Vagina (tissue), 2 donors: Measurements from ENCODE around the gene RECK. TPM values are rescaled to one million over a fixed set of nuclear protein-coding genes. Genes with fewer than 3 reads are reported as not detected.

Source experiments
- DNase-seq, 2 donors: peaks; one replicate each; pipeline ENCODE4 v3.0.0-alpha.2; 2017; ENCODE audit errors: extremely low spot score in 2 of 2
- H3K27ac ChIP-seq: fragments of 200-600 bp; sonication (generic); one replicate; pipeline ENCODE4 v1.5.1; 2019
- H3K27me3 ChIP-seq: fragments of 200-600 bp; sonication (generic); one replicate; pipeline ENCODE4 v1.5.1; 2019
- H3K36me3 ChIP-seq, 2 donors: fragments of 200-600 bp; sonication (generic); one replicate each; pipeline ENCODE4 v1.5.1; 2017 to 2019
- H3K4me1 ChIP-seq: fragments of 200-600 bp; sonication (generic); one replicate; pipeline ENCODE4 v1.5.1; 2019
- H3K4me3 ChIP-seq, 2 donors: fragments of 200-600 bp; sonication (generic); 1 replicate in 1 of 2; 2 replicates in 1 of 2; pipeline ENCODE4 v1.5.1; 2016 to 2019
- H3K9me3 ChIP-seq: fragments of 200-600 bp; sonication (generic); one replicate; pipeline ENCODE4 v1.5.1; 2019
- POLR2A ChIP-seq, 2 donors: fragments of 450-650 bp; IDR thresholded peaks; one replicate each; pipeline ENCODE4 v1.6.1; 2017; ENCODE audit warnings: antibody characterized with exemption in 2 of 2, mild to moderate bottlenecking in 2 of 2, moderate library complexity in 2 of 2
- POLR2AphosphoS5 ChIP-seq, 2 donors: sonication (generic); formaldehyde crosslinking; IDR thresholded peaks; one replicate each; pipeline ENCODE4 v1.9.0; 2017; ENCODE audit warnings: antibody characterized with exemption in 2 of 2, mild to moderate bottlenecking in 2 of 2, low read depth in 1 of 2; ENCODE audit not compliant: insufficient read depth in 1 of 2
- intact Hi-C: fragments of 100-400 bp; cut with DNase I; formaldehyde crosslinking; loops from one replicate; pipeline ENCODE4 v1.15.1; 2023
- total RNA-seq: library from RNA; depleted of rRNA; stranded (reverse); fragments of >200 nt; gene quantifications from one replicate; pipeline ENCODE4 v1.2.3, GENCODE V29; 2016
- TF ChIP-seq, protein P1 (sequence below), 3 experiments: fragments of 450-650 bp in 2 of 3; fragments of 200-600 bp in 1 of 3; sonication (generic) in 1 of 3; IDR thresholded peaks; one replicate each; pipeline ENCODE4 v1.5.1; 2017 to 2019; ENCODE audit warnings: antibody characterized with exemption in 3 of 3, mild to moderate bottlenecking in 2 of 3, moderate library complexity in 2 of 3

RECK gene
- total RNA-seq, 1 donor from 2014 or later, result 15.5 TPM

DNA sequence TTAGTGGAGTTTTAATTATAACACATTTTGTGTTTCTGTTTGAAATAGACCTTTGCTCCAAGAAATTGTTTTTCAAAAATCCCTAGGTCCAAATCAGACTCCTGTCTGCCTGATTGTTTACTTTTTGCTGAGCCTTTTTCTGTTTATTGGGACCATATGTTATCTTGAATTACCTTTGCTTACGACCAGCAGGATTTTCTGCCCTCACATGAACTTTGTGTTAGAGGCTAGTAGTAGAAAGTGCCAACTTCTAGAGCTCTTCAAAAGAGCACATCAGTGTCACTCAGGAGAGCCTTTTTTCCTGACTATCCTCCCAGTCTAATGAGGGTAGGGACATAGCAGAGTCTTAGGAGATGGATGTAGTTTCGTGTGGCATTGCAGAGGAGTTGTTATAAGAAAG lies 10.2 kb downstream of the RECK start:
- Histone ChIP-seq H3K4me3 (no peak overlapping the region), H3K4me1 (peaks cover 15% of the 10 kb centered on the region), H3K9me3 (no peaks in the 10 kb centered on the region), H3K27me3 (no peaks in the 10 kb centered on the region), H3K36me3 (no peaks in the 10 kb centered on the region), H3K27ac (no peak overlapping the region)
- TF ChIP-seq POLR2A (IDR thresholded peaks at IDR 0.05), result no peak
- TF ChIP-seq POLR2AphosphoS5 (IDR thresholded peaks at IDR 0.05; ENCODE audit: insufficient read depth in 1 of 2, low read depth in 1 of 2), result no peak
- TF ChIP-seq, protein P1, sequence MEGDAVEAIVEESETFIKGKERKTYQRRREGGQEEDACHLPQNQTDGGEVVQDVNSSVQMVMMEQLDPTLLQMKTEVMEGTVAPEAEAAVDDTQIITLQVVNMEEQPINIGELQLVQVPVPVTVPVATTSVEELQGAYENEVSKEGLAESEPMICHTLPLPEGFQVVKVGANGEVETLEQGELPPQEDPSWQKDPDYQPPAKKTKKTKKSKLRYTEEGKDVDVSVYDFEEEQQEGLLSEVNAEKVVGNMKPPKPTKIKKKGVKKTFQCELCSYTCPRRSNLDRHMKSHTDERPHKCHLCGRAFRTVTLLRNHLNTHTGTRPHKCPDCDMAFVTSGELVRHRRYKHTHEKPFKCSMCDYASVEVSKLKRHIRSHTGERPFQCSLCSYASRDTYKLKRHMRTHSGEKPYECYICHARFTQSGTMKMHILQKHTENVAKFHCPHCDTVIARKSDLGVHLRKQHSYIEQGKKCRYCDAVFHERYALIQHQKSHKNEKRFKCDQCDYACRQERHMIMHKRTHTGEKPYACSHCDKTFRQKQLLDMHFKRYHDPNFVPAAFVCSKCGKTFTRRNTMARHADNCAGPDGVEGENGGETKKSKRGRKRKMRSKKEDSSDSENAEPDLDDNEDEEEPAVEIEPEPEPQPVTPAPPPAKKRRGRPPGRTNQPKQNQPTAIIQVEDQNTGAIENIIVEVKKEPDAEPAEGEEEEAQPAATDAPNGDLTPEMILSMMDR (IDR thresholded peaks at IDR 0.05), result no peak
- no peak for DNase-seq
- intact Hi-C loops, result no loop called here

DNA sequence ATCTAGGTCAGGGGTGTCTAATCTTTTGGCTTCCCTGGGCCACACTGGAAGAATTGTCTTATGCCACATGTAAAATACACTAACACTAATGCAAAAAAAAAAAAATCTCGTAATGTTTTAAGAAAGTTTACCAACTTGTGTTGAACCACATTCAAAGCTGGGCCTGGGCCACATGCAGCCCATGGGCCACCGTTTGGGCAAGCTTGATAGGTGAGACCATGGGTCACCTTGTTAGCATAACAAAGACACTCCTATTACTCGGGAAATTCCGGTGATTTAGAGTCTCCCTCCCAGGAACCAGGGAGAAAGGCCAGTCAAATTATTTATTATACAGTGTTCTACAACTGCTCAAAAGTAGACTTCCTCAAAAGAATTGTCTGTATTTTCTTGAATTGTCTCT lies 12.7 kb downstream of the RECK start:
- H3K36me3 ChIP-seq, result no peaks in the 10 kb centered on the region
- no peak for DNase-seq
- no peaks in the 10 kb centered on the region for H3K27me3 ChIP-seq
- peaks cover 13% of the 10 kb centered on the region for H3K4me1 ChIP-seq
- no peak overlapping the region for H3K27ac ChIP-seq
- no peaks in the 10 kb centered on the region for H3K9me3 ChIP-seq
- TF ChIP-seq, protein P1 (IDR thresholded peaks at IDR 0.05), result no peak
- TF ChIP-seq POLR2AphosphoS5 (IDR thresholded peaks at IDR 0.05; ENCODE audit: insufficient read depth in 1 of 2, low read depth in 1 of 2) (no peak), POLR2A (IDR thresholded peaks at IDR 0.05) (no peak)
- intact Hi-C loops, result no loop called here
- H3K4me3 ChIP-seq, result no peak overlapping the region

DNA sequence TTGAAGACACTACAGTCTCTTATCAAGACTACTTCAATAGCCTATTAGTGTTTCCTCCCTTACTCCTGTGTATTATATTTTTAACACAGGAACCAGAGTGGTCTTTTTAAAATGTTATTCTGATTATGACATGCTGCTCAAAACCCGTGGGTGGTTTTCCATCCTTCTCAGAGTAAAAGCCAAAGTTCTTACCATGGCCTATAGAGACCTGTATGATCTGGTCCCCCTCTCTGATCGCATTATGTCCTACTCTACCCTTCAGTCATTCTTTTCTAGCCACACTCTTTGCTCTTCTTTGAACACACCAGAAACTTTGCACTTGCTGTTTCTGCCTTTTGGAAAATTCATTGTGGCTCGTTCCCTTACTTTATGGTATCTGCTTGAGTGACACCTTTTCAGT lies 13.8 kb downstream of the RECK start:
- H3K27me3 ChIP-seq, result no peaks in the 10 kb centered on the region
- H3K36me3 ChIP-seq, result no peaks in the 10 kb centered on the region
- no peak overlapping the region for H3K27ac ChIP-seq
- intact Hi-C loops, result no loop called here
- H3K4me3 ChIP-seq, result no peak overlapping the region
- TF ChIP-seq, protein P1 (IDR thresholded peaks at IDR 0.05), result no peak
- TF ChIP-seq POLR2A (IDR thresholded peaks at IDR 0.05), result no peak
- TF ChIP-seq POLR2AphosphoS5 (IDR thresholded peaks at IDR 0.05; ENCODE audit: insufficient read depth in 1 of 2, low read depth in 1 of 2), result no peak
- H3K4me1 ChIP-seq, result peaks cover 13% of the 10 kb centered on the region
- DNase-seq, result no peak
- H3K9me3 ChIP-seq, result no peaks in the 10 kb centered on the region

DNA sequence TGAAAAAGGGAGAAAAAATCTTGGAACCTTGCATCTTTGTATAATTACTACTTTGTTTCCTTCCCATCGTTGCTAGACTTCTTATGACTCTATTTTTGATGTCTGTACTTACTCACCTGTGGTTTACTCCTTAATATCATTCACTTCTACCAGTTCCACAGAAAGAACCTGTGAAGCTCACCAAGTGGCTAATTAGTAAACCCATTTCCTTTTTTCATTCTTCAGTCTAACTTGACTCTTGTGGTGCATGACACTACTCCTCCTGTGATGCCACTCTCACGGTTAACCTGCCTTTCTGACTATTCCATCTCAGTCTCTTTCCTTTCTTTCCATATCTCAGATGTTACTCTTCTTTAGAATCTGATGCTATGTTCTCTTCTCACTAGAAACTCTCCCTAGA lies 14.6 kb downstream of the RECK start:
- TF ChIP-seq, protein P1 (IDR thresholded peaks at IDR 0.05), result no peak
- no peak for TF ChIP-seq POLR2A (IDR thresholded peaks at IDR 0.05)
- no peak for TF ChIP-seq POLR2AphosphoS5 (IDR thresholded peaks at IDR 0.05; ENCODE audit: insufficient read depth in 1 of 2, low read depth in 1 of 2)
- no peak for DNase-seq
- H3K27me3 ChIP-seq, result no peaks in the 10 kb centered on the region
- H3K36me3 ChIP-seq, result no peaks in the 10 kb centered on the region
- H3K9me3 ChIP-seq, result no peaks in the 10 kb centered on the region
- H3K4me3 ChIP-seq, result no peak overlapping the region
- H3K4me1 ChIP-seq, result peaks cover 10% of the 10 kb centered on the region
- intact Hi-C loops, result no loop called here
- H3K27ac ChIP-seq, result no peak overlapping the region

DNA sequence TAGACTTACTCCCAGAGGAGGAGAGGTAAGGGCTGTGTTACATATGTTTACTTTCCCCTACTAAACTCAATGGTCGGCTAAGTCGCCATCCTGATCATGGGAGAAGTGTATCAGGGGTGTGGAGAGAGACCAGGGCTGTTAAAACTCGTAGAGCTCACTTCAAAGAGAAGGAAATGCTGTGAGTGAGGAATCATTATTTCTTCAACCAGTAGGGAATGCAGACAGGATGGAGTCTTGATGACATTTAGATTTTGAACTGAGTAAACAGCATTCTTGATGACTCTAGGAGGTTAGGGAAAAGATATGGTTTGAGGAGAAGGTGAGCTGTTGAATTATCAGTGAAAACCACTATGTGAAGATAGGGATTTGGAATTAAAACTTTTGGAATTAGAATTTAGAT lies 17.3 kb downstream of the RECK start:
- Histone ChIP-seq H3K4me1 (no peaks in the 10 kb centered on the region), H3K4me3 (no peak overlapping the region), H3K27ac (no peak overlapping the region), H3K36me3 (no peaks in the 10 kb centered on the region), H3K9me3 (no peaks in the 10 kb centered on the region), H3K27me3 (no peaks in the 10 kb centered on the region)
- intact Hi-C loops, result no loop called here
- no peak for TF ChIP-seq POLR2A (IDR thresholded peaks at IDR 0.05)
- TF ChIP-seq, protein P1 (IDR thresholded peaks at IDR 0.05), result no peak
- no peak for TF ChIP-seq POLR2AphosphoS5 (IDR thresholded peaks at IDR 0.05; ENCODE audit: insufficient read depth in 1 of 2, low read depth in 1 of 2)
- no peak for DNase-seq
